ENCODE results near the gene HOXA11. TPM values are rescaled to one million over a fixed set of nuclear protein-coding genes. Genes with fewer than 3 reads are reported as not detected.

The HOXA11 gene
- total RNA-seq, 1 donor from 2014 or later, result not detected

DNA sequence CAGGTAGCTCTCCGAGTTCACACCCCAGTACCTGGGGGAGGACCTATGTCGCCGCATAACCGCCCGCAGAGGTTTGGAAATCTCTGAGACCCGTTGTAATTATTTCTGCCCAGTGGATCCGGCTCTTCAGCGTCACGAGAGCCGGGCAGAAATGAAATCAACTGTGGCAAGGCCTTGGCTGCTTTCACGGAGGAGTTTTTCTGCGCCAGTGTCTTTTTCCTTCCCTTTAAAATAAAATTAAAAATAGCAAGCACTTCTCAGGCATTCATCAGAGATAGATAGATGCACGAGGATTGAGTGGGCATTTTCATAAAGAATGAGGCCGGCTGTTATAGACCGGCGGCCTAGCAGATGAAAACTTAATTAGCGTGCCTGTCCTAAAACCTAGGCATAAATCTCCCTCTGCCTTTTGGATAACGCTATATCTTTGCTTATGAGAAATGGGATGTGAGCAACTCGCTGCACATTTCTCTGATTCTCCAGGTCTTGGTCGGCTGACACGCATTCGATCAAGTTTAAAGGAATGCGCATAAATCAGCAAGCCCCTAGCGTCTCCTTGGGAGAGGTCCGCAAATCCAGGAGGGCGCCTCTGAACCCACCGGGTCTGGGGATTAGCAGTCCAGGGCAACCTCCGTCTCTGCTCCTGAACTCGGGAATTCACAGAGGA, 8.4 kb upstream of the HOXA11 start:
- no peak for DNase-seq (ENCODE audit: low read depth in 2 of 2)

DNA sequence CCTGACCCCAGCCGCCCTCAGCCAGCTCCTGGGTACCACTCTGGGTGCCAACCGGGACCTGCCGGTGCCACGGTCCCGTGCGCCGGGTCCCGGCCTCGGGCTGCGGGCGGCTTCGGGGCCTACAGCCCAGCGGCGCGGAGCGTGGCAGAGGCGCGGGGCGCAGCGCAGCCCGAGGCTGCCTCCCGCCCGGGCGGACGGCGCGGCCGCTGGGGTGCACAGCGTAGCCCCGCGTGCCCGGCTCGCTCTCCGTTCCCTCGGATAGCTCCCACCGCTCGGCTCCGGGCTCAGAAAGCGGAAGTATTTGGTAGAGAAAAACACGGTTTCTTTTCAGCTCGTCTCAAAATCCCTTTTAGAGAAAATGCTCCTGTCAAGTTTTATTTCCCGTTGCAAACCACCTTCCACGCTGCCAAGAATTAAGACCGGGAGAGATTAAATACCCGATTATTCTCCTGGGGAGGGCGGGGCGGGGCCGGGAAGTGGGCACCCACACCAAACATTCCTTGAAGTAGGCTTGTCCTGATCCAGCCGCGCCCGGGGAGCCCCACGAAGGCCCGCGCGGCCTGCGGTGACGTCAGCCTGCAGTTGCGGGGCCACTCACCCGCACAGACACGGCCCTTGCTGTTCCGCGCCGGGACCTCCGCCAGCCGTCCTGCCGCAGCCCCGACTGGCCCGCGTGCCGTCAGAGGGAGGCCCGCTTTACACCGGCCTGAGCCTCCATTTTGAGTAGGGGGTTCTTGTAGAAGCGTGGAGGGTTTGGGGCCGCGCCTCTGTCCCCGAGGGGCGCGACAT, 7.7 kb upstream of the HOXA11 start:
- DNase-seq (ENCODE audit: low read depth in 2 of 2), result no peak

DNA sequence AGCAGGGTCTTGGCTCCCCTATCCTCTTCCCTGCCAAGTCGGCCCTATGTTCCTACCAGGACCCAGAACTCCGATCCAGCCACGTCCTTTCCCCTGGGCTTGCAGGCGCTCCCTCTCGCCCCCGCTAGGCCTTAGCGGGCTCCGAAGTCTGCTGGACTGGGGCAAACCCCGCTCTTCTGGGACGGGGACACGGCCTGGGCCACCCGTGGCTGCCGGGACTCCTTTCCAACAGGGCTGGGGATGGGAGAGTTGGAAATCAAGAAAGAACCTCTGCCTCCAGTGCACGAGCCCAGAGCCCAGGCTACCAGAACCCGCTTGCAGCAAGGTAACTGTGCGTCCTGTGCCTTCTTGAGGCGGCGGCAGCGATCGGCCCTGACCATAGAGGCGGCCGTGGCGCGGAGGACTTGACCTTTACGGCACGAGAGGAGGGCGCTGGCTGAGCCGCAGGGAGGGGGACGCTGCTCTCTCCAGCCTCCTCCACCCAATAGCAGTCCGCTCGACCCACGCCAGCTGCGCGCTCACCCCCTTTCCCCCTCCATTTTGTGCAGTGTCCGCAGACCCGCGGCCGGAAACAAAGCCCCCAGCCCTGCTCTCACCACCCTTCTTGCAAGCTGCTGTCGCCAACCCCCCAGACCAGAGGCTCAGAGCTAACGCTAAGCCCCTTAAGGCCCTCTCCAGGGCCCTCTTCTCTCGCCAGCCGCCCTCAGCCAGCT, 7.0 kb upstream of the HOXA11 start:
- no peak for DNase-seq (ENCODE audit: low read depth in 2 of 2)

DNA sequence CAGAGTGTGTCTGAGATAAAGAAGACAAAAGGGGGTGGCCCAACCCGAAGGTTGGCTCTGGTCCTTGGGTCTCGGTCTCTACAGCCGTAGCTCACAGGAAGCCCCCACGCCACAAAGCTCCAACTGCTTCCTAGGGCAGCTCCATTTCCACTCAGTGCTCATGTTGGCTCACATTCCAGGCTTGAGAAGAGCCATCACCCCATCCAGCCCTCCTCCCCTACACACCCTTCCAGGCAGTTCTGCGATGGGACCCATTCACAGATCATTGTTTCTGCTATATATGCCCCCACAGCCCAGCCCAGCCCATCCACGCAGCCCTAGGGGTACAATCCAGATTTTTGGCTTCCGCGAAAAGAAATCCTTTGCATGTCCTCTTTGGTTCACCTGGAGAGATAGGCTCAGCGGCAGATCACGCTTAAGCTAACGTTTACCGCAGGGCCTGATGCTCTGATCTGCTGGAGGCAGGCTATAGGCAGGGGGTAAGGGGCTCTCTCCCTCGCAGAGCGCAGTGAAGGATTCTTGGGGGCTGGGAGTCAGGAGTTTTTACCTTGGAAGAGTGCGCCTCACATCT, 6.2 kb upstream of the HOXA11 start:
- DNase-seq (ENCODE audit: low read depth in 2 of 2), result no peak

DNA sequence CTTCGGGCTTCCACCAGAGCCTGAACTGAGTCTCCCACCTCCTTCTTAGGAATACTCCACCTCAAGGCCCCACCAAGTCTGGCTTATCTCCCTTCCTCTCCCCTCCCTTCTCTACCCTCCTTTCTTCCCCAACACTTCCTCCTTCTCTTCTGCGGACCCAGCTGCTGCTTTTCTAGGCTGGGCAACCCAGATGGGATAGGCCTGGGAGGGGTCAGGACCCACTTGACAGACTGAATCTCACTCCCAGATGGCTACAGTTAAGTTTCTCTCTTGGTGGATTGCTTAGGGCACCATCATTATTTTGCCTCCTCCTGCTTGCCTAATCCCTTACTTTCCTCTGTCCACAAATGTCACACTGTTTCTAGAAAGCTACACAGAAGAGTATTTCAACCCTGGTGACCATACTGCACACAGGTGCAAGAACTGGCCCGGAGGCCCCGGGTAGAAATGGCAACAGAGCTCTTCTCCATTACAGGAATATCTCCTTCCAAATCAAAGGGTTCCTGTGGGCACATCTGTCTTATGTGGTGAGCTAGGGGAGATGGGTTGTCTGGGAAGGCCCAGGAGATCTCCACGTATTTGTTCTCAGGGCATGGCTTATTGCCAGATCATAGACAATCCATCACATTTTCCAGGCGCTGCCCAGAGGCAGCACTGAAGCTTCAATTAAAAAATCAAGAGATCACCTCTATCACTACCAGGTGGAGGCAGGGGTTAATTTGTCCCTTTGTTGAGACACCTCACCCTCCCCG, 5.1 kb upstream of the HOXA11 start:
- DNase-seq (ENCODE audit: low read depth in 2 of 2), result no peak

DNA sequence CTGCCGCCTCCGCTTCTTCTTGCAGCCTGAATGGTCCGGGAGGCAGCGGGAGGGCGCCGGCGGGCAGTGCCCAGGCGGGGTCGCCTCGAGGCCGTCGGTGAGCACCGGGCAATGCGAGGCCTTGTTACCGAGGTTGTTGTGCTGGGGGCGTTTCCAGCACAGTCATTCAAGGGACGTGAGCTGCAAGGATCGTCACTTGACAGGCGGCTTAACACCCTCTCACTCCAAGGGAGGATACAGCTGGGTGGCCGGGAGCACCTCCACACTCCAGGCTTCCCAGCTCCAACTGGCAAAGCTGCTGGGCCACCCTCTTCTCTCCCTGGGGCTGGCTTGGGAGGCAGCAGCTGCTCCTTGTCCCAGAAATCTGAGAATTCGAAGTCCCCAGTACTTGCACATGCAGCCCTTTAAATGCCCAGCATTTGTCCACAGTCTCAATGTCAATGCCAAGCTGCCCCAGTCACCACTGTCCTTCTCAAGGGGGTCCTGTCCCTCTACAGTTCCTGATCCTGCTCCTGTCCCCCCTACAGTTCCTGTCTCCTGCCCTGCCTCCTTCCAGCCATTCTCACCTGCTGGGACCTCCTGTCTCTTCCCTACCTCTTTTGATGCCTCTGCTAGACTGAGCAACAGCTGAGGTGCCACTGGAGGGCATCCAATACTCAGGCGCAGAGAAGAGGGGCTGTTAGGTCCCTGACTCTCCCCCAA, 4.4 kb upstream of the HOXA11 start:
- DNase-seq (ENCODE audit: low read depth in 2 of 2), result no peak

DNA sequence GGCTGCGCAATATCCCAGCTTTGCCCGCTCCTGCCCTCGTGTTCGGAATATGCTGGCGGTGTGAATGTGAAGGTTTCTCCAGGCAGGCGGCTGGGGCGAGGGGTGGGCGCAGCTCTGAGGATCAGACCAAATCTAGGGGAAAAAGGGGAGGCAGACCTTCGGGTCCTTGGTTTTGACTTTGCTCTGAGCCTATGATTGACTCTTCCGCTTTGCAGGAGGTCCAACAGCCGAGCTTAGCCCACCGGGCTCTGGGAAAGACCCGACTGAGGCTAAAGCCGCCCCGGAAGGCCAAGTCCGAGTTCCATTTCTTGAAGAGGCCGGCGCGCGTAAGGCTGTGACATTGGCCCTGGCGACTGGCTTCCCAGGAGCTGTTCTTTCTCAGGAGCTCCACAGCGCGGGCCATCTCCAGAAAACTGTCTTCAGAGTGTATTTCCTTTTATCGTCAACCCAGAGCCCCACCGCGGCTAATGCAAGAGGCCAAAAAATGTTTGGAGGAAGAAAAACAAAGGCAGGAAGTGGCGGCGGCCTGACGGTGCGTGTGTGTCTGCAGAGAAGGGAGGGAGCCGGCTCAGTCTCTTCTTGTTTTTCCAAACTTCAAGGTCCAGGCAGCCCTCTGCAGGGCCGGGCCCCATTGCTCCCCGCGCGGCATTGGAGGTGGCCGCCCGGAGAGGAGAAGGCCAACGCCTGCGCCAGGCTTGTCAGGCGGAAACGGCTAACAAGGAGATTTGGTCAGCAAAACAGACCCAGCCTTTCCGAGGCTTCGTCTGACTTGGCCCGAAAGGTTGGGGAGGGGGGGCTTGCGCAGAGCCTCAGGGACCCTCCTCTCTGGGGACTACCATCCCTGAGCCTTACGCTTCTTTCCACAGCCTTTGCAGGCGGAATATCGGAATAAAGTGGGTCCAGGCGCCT, 3.6 kb upstream of the HOXA11 start:
- DNase-seq (ENCODE audit: low read depth in 2 of 2), result peak in 1 of 2 donors; percentile 47

DNA sequence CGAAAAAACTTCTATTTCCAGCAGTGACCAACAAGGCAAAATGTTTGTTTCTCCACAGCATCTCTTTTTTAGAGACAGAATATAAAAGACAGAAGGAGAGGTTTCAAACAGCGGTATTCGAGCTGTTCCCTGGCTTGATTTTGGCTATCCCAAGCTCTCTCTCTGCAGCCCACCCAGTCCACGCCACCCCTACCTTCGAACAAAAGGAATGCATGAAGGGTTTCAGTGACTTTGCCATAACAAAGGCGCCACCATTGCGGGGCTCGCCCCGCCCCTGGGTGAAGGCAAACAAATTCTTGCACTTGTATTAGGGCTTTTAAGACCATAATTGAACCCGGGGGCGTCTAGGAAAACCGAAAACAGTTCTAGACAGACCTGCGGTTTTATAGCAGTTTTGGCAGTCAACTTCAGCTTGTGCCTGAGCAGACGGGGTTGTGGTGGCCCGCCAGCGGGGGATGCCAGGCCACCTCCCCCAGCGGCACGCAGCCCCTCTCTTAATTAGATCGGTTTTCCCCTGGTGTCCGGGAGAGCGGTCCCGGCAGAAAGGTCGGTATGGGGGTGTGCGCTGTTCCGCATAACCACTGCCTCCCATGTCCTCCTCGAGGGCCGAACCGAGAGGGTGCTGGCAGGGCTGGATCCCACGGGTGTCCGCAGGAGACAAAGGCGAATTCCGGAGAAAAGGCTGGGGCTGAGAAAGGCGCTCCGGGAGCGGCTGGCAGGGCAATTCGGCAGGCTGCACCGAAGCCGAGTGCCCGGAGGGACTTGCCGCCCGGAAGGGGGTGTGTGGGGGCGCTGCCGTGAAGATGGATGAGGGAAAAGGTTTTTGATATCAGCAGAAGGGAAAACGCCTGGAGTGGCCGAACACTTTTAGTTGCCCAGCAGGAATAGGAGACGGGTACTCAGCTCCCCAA, 2.7 kb upstream of the HOXA11 start:
- DNase-seq (ENCODE audit: low read depth in 2 of 2), result no peak

DNA sequence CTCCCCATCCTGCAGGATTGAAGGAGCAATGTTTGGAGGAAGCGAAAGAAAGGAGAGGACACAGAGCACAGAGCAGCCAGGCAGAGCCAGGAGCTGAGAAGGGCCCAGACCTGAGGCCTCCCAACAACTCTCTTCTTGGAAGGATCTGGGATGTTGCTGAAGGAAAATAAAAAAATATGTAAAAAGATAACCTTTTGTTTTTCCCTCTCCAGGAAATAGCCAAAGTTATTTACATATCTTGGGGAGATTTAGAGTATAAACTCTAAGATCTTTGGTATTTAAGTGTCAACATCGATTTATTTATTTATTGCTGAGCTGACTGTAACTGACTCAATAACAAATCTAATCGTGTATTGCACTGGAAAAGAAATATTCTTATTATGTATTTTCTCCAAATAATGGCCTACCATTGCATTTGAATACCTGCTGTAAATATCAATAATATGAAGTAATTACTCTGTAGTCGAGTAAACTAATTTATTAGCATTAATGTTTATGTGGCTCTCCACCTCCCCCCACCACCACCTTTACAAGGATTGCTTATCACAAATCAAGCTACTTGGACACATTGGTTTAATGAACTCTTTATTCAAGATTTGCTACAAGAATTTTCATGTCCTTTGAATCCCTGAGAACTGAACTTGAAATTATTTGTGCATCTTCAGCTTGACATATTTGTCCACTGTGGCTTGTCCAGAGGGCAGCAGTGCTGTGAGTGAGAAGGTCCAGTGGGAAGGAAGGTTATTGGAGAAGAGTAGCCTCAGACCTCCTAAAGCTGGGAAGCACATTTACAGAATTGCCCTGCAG, 1.8 kb upstream of the HOXA11 start:
- no peak for DNase-seq (ENCODE audit: low read depth in 2 of 2)

DNA sequence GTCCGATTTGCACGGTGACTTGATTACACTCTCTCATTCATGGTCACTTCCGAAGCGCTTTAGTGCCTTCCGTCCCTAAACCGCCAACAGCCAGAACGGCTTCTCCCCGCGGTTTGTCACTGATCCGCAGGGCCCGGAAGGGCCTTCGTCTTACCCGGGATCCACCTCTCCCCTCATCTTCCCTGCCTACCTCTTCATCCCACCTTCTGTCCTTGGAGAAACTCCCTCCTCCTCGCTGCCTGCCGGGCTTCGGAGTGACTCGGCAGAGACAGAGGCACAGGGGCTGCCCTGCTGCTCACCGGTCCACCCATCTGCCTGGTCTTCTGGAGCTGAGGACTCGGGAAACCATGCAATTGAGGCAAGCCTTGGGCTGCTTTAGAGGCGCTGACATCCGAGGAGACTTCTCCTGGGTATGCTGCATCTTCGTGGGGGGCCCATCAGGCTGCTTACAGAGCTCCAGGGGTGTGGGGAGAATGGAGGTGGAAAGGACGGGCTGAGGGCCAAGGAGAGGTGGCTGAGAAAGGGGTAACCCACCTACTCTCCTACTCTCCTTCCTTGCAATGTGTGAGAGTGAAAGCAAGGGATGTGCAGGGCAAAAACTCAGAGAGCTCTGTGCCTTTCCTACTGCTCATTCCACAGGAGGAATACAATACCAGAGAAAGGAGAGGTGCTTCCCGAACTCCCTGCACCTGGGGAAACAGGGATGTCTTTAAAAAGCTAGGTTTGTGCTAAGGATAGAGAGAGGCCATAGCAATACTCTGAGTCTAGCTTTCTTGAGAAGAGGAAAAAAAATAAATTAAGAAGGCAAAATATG, 1.0 kb upstream of the HOXA11 start:
- no peak for DNase-seq (ENCODE audit: low read depth in 2 of 2)

DNA sequence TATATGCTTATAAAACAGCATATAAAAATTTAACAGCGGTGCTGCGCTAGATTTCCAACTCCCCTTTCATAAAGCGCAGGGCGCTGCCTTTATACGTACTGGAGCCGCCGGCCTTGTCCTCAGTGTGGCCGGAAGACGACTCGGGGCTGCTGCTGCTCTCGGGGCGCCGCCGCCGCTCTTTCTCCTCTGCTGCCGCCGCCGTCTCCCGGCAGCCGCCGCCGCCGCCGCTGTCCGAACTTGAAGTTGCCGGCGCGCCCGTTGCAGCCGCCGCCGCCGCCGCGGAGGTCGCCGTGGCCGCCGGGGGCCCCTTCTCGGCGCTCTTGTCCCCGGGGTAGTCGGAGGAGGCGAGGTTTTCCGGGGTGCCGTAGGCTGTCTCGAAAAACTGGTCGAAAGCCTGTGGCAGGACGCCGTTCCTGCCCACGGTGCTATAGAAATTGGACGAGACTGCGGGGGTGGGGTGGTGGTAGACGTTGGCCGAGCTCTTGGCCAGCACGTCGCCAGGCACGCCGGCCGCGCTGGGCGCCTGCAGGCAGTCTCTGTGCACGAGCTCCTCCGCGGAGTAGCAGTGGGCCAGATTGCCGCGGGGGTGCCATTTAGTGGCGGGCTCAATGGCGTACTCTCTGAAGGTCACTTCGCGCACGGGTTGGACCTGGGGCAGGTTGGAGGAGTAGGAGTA, 557 bp downstream of the HOXA11 start:
- peak in 1 of 2 donors; percentile 49 for DNase-seq (ENCODE audit: low read depth in 2 of 2)

DNA sequence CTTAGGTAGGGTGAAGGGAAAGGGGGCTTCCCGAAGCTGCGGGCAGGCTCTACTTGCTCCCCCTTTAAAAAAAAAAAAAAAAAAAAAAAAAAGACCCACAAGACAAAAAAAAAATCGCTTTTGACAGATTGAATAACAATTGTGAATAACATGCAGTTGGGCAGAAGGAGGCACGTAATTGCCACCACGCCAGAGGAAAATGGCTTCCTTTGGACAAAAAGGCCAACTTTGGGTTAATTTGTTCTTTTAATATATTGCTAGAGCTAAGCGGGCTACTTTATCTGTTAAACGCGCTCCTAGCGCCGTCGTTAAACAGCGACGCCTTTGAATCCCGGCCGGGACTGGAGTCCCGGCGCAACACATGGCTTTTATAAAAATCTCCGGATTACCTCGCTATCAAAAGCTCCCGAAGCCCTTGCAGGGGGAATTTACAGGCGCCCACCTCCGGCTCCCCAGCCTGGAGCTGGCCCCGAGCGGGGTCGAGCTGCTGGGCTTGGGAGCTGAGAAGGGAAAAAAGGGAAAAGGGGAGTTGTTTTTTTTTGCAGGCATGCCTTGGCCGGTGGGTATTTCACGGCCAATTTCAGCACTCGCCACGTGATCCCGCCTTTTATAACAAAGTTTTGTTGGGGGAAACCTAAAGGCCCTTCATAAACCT, 1.2 kb downstream of the HOXA11 start:
- DNase-seq (ENCODE audit: low read depth in 2 of 2), result no peak

DNA sequence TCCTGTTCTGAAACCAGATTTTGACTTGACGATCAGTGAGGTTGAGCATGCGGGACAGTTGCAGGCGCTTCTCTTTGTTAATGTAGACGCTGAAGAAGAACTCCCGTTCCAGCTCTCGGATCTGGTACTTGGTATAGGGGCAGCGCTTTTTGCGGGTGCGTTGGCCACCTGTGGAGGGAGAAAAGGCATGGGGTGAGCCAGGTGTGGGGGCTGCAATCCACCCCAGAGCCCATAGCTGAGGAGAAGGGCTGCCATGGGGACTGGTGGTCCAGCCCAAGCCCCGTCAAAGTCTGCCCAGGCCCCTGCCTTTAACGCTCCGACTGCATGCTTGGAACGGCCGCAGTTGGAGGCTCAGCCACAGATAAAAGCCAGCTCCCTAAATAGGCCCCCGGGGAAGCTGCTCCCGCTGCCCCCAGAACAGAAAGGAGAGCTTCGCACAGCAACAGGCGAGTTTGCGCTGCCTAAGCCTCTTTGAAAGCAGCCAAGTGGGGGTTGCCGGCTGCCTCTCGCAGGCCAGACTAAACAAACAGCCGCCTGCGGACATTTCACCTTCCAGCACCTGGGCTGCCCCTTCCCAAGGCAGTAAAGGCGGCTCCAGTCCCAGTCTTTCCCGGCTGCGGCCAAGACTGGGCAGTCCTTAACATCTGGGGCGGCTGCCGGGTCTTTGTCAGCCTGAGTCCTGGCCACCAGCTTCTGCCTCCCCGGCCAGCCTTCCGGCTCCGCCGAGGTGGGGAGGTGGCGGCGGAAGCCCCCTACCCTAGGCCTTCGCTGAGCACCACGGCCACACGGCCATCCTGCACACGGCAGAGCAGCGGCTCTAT, 2.0 kb downstream of the HOXA11 start:
- no peak for DNase-seq (ENCODE audit: low read depth in 2 of 2)

DNA sequence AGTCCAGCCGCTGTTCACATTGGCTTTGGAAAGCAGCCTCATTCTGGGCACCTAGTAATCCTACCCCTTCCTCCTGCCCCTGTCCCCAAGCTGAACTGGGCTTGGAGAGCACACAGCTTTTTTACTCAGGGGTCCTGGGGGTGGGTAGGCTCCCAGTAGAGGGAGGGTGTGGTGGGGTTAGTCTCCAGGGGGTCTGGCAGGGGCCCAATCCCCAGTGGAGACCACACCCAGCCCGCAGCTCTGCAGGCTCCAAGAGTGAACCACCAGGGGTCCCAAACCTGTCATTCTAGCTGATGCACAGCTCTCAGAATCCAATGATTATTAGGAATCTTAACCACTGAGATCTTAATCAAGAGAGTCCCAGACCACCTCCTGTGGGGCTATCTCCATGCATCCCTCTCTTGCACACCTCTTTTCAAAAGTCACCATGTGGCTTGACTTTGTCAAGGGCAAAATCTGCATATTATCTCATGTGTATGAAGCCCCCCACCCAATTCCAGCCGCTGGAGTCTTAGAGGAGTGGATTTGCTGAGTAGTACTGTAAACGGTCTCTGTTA, 2.7 kb downstream of the HOXA11 start:
- DNase-seq (ENCODE audit: low read depth in 2 of 2), result no peak

DNA sequence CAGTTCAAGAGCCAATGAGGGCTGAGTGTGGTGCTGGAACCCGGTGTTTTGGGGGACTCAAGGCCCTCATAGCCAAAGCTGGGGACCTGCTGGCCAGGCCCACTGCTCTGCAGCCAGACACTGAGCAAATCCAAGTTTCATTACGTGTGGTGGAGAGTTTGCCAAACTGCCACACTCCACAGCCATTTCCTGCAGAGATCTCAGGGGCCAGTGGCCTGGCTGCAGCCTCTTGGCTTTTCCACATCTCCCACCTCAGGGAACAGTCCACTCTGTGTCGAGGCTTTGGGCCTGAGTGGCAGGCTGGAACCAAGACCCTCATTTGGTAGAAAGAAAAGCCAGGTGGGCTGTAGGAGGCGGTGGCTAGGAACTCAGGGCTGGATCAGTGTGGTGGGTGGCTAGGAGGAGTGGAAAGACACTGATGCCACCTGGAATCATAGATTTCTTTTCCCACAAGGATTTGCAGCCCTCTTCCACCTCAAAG, 3.2 kb downstream of the HOXA11 start:
- no peak for DNase-seq (ENCODE audit: low read depth in 2 of 2)

Measured in lung microvascular endothelial cell (primary cell).